HG03575 (cell line): ENCODE data around the gene HCN2.
"Not testable (repeated sequence)": the region's sequence is repeated elsewhere in the genome, so short reads cannot be mapped to it uniquely, and the experiment has no call there.

Experiments used
- ATAC-seq: cut with Tn5 transposase; IDR thresholded peaks from one replicate; pipeline ENCODE4 v1.9.1; 2021; ENCODE audit not compliant: unreplicated experiment, insufficient number of reproducible peaks, low FRiP score; ENCODE audit errors: extremely low read depth

The HCN2 gene

DNA sequence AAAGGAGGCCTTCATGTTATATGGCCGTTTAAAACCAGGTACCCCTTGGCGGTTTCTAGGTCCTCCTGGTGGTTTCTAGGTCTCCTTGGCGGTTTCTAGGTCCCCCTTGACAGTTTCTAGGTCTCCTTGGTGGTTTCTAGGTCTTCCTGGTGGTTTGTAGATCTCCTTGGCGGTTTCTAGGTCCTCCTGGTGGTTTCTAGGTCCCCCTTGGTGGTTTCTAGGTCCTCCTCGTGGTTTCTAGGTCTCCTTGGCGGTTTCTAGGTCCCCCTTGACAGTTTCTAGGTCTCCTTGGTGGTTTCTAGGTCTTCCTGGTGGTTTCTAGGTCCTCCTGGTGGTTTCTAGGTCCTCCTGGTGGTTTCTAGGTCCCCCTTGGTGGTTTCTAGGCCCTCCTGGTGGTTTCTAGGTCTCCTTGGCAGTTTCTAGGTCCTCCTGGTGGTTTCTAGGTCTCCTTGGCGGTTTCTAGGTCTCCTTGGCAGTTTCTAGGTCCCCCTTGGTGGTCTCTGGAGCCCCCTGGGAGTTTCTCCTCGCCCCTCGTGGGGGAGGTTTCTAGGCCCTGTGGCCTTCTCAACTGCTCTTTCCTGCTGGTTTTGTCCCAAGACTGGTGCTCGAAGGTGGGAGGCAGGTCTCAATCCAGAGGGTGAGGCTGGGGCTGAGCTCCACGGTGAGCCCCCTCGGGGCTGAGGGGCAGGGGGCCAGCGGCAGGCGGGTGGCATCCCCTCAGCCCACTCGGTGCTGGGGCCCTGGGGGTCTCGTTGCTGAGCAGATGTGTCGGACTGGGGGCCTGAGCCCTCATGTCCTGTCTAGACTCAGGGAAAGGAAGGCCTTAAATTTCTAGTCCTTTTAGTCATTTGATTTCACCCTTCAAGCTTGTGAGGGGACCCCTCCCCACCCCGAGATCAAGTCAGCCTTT lies 8.0 kb downstream of the HCN2 start:
- ATAC-seq, result no peak

GRCh38 chr19:601310-601709 lies 11.6 kb downstream of the HCN2 start:
- ATAC-seq, result no peak

DNA sequence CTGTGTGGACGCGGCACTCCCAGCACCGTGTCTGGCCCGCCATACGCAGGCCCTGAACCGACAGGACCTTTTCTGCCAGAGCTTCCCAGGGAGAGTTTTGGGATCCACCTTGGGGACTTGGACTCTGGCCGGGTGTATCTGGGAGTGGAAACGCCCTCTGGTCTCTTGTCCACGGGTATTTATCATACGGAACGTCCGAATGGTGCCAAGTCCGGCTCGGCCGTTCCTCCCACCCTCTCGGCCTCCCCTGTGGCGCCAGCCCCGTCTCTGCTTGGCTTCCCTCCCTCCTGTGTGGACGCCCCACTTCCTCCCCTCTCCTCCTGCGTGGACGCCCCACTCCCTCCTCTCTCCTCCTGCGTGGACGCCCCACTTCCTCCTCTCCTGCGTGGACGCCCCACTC lies 12.1 kb downstream of the HCN2 start:
- no peak for ATAC-seq

DNA sequence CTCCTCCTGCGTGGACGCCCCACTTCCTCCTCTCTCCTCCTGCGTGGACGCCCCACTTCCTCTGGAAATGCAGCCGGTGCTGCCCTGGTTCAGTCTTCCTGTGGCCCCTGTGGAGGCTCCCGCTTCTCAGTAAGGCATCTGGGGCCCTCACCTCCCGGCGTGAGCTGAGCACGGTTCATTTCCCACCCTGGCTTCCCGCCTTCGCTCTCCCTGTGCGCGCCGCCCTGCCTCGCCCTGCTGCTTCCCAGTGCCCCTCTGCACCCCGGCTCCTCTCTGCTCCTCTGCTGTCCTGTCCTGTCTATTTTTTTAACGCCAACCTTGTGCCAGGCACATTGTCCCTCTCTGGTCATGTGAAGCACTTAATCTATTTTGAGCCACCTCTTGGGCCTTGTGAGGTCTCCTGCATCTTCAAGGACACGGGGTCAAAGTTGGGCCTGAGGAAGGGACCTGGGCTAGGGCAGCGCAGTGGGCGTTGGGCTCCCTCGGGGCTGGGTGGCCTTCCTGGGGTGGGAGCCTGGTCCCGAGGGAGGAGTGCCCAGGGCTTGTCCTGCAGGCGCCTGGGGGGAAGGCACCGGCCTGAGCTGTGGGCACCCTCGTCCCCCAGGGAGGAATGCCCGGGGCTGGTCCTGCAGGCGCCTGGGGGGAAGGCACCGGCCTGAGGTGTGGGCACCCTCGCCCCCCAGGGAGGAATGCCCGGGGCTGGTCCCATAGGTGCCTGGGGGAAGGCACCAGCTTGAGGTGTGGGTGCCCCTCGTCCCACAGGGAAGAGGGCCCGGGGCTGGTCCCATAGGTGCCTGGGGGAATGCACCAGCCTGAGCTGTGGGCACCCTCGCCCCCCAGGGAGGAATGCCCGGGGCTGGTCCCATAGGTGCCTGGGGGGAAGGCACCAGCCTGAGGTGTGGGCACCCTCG lies 13.0 kb downstream of the HCN2 start:
- ATAC-seq, result no peak

DNA sequence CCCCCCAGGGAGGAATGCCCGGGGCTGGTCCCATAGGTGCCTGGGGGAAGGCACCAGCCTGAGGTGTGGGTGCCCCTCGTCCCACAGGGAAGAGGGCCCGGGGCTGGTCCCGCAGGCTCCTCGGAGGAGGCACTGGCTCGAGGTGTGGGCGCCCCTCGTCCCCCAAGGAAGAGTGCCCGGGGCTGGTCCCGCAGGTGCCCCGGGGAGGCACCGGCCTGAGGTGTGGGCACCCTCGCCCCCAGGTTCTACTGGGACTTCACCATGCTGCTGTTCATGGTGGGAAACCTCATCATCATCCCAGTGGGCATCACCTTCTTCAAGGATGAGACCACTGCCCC lies 13.6 kb downstream of the HCN2 start:
- ATAC-seq, result not testable (repeated sequence)

DNA sequence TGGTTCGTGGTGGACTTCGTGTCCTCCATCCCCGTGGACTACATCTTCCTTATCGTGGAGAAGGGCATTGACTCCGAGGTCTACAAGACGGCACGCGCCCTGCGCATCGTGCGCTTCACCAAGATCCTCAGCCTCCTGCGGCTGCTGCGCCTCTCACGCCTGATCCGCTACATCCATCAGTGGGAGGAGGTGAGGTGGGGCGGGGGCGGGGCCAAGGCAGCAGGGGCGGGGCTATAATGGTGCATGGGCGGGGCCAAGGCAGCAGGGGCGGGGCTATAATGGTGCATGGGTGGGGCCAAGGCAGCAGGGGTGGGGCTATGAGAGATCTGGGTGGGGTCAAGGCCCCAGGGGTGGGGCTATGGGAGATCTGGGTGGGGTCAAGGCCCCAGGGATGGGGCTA lies 14.1 kb downstream of the HCN2 start:
- not testable (repeated sequence) for ATAC-seq

DNA sequence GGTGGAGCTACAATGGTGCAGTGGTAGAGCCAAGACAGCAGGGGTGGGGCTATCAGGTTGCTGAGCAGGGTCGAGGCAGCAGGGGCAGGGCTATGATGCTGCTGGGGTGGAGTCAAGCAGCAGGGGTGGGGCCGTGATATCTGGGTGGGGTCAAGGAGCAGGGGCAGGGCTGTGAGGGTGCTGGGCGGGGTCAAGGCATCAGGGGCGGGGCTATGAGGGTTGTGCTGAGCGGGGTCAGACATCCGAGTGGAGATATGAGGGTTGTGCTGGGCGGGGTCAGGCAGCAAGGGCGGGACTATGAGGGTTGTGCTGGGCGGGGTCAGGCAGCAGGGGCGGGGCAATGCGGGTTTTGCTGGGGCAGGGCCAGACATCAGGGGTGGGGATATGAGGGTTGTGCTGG lies 14.7 kb downstream of the HCN2 start:
- no peak for ATAC-seq

DNA sequence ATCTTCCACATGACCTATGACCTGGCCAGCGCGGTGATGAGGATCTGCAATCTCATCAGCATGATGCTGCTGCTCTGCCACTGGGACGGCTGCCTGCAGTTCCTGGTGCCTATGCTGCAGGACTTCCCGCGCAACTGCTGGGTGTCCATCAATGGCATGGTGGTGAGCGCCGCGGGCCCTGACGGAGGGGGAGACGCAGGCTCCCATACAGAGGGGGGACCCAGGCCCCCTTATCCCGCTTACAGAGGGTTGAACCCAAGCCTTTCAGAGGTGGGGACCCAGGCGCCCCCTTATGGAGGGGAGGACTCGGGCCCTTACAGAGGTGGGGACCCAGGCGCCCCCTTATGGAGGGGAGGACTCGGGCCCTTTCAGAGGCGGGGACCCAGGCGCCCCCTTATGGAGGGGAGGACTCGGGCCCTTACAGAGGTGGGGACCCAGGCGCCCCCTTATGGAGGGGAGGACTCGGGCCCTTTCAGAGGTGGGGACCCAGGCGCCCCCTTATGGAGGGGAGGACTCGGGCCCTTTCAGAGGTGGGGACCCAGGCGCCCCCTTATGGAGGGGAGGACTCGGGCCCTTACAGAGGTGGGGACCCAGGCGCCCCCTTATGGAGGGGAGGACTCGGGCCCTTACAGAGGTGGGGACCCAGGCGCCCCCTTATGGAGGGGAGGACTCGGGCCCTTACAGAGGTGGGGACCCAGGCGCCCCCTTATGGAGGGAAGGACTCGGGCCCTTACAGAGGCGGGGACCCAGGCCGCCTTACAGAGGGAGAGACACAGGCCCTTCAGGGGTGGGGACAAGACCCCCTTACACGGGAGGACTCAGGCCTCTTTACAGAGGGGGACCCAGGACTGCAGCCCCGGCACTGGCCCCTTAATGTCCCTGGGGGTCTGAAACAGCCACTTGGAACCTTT lies 15.6 kb downstream of the HCN2 start:
- not testable (repeated sequence) for ATAC-seq

- ATAC-seq, result no peak
Measured at GRCh38 chr19:607301-608154, 17.8 kb downstream of the HCN2 start.

DNA sequence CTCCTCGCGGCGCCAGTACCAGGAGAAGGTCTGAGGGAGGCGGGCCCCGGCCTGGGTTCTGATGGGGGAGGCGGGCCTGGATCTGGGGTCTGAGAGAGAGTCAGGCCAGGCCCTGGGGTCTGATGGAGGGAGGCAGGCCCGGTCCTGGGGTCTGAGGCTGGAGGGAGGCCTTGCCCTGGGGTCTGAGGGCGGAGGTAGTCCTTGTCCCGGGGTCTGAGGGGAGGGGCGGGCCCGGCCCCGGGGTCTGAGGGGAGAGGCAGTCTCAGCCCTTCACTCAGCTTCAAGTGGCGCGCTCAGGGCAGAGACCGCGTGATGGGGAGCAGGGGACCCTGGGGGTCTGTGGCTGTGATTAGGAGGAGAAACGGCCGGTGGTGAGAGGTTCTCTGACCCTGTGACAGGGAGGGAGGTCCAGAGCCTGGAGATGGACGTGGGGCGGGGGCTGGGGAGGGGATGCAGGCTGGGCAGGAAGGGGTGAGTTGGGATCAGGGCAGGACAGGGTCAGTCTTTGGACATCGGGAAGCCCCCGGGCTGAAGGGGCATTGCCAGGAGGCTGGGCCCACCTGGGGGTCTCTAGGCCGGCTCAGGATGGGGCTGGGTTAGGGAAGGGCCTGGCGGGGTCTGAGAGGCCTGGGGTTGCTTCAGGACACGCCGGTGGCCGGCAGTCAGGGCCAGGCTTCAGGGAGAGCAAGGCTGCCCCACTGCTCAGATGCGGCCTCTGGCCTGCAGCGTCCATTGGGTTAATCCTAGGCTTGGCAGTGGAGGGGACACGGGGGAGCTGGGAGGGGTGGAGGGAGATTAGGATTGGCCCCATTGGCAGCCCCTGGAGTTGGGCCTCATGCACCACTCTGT lies 18.7 kb downstream of the HCN2 start:
- ATAC-seq, result no peak

DNA sequence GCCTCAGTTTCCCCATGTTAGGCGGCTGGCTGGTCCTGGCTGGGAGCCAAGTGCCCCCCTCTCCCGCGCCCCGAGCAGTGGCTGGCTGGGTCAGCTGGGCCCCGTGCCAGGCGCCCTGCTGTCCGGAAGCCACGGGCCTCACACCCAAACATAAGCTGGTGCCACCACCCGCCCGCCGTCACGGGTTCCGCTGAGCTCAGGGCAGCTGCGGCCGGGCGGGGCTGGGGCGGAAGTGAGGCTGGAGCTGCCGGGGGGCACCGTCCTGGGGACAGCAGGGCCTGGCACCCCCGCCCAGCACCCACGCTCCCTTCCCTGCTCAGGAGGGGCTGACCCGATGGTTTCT lies 19.3 kb downstream of the HCN2 start:
- no peak for ATAC-seq

GRCh38 chr19:610071-610800 lies 20.6 kb downstream of the HCN2 start:
- no peak for ATAC-seq

DNA sequence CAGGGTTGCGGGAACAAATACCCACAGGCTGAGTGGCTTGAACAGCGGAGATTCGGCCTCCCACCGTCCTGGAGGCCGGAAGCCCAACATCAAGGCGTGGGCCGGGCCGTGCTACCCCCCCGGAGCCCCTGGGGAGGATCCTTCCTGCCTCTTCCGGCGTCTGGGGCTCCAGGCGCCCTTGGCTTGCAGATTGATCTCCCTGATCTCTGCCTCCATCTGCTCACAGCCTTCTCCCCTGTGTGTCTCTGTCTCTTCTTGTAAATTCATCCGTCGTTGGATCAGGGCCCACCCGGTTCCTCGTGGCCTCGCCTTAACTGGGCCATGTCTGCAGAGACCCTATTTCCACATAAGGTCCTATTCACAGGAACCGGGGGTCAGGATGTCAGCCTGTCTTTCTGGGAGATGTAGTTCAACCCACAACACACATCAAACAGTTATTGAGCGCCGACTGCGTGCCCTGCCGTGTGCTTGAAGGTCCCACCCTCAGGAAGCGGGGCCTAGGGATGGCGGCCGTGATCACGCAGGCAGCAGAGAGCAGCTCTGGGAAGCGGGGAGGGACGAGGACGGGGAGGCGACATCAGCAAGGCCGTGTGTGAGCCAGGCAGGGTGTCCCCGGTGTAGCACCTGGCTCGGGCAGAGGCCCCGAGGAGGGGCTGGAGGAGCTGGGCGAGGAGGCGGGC lies 21.3 kb downstream of the HCN2 start:
- ATAC-seq, result no peak

DNA sequence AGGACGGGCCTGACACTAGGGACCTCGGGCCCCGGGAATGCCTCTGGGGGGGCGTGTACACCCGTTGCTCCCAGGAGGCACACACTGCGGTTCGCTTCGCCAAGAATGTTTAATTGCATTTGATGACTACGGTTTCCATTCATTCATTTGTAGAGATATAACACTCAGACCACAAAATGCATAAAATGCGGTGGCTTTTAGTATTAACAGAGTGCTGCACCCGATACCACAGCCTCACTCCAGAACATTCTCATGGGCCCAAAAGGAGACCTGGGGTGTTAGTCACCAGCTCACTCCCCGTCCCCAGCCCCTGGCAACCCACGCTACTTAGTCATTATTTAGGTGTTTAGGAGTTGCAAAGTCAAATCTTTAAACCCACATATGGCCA lies 21.8 kb downstream of the HCN2 start:
- no peak for ATAC-seq

DNA sequence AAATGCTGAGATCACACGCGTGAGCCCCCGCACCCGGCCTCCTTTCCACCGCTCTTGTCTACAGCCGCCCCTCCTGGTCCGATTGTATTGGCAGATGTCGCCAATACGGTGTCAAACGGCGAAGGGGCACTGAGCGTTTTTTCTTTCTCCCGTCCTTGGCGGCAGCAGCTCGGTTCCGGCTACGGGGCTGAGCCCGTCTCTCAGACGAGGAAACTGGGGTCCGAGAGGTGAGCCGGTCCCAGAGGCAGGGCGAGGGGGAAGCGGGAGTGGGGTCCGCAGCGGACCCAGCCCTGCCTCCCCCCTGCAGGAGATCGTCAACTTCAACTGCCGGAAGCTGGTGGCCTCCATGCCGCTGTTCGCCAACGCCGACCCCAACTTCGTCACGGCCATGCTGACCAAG lies 23.3 kb downstream of the HCN2 start:
- ATAC-seq, result no peak

DNA sequence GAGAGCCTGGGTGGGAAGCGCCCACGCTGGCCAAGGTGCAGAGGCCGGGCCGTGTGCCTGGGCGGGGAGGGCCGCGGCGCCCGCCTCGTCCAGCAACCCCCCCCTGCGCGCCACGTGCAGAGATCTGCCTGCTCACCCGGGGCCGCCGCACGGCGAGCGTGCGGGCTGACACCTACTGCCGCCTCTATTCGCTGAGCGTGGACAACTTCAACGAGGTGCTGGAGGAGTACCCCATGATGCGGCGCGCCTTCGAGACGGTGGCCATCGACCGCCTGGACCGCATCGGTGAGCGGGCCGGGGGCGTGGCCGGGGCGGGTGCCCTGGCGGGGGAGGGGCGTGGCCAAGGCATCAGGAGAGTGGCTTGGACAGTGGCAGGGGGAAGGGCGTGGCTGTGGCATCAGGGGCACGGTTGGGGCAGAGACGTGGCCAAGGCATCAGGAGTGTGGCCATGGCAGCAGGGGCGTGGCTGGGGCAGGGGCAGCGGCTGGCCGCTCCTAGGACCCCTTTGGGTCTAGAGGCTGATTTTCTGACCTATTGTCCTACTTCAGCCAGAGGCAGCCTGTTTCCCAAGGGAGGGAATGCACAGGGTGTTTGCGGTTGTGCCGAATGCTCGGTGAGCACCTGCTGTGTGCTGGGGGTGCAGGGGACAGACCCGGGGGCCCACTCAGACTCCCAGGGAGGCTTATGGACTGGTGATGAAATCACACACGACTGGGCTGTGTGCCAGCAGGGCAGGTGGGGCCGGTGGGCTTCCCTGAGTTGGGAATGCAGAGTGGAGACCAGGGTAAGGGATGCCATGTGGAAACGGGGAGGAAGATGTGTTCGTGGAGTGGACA lies 24.3 kb downstream of the HCN2 start:
- no peak for ATAC-seq
